Suppressor macrophage treated with lipopolysaccharide for 4 hours (primary cell): ENCODE data around the gene BRAT1.

Source experiments
- DNase-seq: peaks from one replicate; pipeline ENCODE4 v3.0.0-alpha.2; 2020

The BRAT1 gene

GRCh38 chr7:2522780-2523433, 32.4 kb downstream of the BRAT1 start:
- DNase-seq: no peak

DNA sequence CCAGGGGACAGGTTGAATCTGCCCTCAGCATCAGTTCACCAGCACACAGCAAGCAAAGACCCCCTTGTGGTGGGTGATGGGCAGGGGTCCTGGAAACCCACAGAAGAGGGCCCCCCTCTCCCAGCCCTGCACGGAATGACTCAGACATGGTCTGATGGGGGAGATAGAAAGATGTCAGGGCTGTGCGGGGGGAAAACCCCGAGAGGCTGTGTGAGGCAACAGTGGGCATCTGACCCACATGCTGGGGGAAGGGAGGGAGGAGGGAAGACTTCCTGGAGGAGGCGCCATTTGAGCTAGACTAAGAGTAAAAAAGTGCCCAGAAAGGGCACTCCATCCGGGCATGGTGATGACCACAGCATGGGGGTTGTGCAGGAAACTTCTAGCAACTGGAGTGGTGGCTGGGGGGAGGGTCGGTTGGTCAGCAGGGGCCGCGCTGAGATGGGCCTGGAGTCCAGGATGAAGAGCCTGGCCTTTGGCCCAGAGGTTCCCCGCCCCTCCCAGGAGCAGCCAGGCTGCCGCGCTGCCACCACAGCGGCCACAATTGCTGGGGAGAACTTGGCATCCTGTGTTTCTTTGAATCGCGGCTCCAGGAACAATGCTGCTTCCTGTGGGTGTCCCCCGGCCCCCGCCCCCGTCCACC, 33.3 kb downstream of the BRAT1 start:
- peak; percentile 90 for DNase-seq

- no peak for DNase-seq
Measured at GRCh38 chr7:2521341-2521745, 34.0 kb downstream of the BRAT1 start.

DNA sequence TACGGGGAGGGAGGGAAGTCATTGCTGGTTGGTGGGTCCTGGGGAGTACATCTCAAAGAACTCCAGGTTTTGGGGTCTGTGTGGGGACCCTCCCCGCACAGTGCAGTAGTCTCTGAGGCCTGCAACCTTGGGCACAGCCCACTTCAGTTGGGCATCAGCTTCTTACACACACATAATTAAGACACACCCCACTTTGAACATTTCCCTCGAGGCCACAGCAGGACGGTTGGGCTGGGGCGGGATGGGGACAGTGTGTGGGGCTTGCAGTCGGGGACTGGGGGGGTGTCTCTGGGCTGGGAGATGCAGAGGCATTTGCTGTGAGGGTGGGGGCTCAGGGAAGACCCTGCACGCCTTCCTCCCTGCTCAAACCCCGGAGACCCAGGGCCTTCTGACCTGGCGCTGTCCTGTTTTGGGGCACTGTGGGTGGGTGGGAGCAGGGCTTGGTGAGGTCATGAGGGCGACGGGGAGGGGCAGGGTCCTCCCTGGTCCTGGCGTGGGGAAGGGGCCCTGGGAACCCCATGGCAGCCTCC, 34.5 kb downstream of the BRAT1 start:
- peak; percentile 39 for DNase-seq

DNA sequence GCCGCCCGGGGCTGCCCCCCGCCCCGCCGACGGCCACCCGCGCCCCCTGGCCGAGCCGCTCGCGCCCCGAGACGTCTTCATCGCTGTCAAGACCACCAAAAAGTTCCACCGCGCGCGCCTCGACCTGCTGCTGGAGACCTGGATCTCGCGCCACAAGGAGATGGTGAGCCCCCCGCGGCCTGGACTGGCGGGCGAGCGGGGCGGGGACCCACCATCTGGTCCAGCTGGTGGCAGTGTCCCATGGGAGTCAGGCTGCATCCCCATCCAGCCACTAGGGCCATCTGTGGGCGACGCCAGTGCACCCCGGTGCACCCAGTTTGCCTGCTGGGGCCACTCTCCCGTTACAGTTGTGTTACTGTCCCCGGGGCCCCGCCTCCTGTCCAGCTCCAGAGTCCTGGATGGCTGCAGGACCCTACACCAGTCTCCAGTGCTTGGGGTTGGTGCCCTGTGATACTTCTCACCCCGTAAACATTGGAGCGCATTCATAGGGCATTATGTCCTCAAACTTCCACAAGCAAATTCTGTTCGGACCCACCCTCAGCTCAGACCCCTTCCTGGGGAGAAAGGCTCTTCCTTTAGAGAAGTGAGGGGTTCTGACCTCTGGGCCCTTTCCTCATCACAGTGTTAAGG, 35.1 kb downstream of the BRAT1 start:
- peak; percentile 46 for DNase-seq

GRCh38 chr7:2519119-2519930, 36.0 kb downstream of the BRAT1 start, which contains the start of gene LFNG:
TSS of gene LFNG (plus strand) at chr7:2519774. CDS start at chr7:2519862, 88 bp downstream.
- peak; percentile 95 for DNase-seq

- no peak for DNase-seq
Measured at GRCh38 chr7:2518737-2519118, 36.6 kb downstream of the BRAT1 start.

DNA sequence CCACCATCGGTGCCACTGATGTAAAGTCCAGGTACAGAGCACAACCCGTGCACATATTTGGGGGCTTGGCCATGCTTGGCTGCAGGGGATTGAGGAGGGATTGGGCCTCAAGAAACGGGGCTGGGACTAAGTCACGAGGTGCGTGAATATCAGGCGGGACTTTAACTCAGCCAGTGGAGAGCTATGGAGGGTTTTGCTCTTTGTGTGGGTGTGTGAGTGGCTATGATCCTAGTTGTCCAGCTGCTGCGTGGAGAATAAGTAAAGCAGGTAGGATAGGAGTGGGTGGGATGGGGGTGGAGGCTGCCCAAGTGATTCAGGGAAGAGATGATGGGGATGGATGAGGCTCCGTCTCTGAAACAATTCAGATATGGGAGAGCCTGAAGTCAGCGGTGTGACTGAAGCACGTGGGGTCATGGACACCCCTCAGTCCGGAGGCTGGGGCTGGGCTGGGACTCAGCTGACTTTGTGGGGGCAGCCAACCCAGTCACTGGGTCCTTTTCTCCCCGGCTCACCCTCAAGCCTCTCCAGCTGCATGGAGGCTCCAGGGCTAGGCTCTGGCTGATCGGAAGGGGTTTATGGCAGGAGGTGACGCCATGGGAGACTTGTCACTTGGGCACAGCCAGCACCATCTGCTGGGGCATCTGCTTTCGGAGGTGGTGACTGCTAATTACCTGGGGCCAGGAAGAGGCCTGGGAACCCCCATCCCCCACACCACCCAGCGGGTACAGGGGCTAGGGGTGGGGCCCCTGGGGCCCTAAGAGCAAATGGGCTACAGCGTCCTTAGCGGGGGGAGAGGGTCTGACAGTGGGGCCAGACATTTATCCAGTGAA, 37.4 kb downstream of the BRAT1 start:
- no peak for DNase-seq

DNA sequence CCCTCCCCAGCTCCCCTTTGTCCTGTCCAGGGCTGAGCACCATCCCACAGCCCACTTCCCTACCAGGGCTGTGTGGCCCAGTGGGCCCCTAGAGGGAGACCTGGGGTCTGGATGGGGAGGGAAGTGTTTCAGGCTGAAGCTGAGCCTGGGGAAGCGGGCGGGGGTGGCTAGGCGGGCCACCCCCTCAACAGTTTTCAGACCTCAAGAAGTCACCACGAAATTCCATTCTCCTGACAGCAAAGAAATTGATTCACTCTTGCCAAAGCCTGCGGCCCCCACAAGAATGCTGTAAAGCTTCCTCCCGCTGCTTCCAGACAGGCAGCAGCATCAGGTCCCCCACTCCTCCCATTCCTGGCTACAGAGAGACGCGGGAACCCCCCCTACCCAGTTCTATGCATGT, 38.3 kb downstream of the BRAT1 start:
- DNase-seq: no peak

DNA sequence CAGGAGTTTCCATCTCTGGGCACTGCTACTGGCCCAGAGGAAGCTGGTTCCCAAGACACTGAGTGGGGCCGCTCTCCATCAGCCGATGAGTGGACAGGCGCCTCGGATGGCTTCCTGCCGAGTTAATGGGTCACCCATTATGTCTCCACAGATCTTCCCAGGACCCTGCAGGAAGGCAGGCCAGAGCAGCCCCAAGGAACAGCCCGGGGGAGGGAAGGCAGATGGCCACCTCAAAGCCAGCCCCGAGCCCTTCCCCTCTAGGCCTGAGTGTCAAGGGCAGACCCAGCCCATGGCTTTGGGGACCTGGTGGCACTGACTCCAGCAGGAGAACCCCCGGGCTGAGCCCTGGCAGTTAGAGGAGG, 39.1 kb downstream of the BRAT1 start:
- DNase-seq: no peak

DNA sequence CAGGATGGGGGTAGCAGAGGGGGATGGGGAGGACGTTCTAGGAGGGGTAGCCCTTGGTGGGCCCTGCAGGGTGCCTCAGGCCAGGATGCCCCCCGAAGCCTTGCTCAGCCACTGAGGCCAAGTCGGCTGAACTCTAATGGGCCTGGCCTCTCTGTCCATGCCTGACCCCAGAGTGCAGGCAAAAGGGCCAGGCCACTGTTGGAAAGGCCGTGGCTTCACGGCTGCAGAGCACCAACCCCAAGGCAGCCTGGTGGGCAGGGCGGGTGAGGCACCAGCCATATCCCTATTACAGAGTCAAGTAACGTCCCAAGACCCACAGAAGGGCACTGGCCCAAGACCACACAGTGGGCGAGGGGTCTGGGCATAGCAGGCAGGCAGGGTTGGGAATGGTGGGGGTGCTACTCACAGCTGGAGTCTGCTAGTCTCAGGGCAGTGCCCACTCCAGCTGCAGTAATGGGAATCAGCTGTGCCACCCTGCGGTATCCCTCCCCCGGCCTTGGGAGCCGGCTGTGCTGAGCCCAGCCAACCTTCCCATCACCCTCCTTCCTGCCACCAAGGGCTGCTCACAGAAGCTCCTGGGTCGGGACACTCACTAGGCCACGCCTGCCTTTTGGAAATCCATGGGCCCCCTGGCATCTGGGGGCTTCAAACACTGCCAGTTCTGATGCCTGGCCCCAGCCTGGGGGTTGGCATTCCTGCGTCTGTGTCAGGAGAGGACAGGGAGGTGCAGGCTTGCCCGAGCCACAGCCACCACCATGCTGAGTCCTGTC, 39.7 kb downstream of the BRAT1 start:
- DNase-seq: no peak

DNA sequence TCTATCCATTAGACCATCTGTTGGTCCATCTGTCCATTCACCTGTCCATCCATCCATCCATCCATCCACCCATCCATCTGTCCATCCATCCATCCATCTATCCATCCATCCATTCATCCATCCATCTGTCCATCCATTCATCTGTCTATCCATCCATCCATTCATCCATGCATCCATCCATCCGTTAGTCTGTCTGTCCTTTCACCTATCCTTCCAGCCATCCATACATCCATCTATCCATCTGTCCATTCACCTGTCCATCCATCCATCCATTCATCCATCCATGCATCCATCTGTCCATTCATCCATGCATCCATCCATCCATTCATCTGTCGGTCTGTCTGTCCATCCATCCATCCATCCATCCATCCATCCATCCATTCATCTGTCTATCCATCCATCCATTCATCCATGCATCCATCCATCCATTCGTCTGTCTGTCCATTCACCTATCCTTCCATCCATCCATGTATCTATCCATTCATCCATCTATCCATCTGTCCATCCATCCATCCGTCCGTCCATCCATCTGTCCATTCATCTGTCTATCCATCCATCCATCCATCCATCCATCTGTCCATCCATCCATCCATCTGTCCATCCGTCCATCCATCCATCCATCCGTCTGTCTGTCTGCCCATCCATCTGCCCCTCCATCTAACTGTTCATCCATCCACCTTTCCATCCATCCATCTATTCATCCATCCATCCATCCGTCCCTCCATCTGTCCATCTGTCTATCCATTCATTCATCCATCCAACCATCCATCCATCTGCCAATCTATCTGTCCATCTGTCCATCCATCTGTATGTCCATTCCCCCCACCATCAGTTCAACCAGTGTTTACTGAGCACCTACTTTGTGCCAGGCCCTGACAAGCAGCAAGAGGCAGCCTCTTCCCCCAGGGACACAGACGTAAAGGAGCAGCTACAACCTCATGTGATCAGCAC, 40.6 kb downstream of the BRAT1 start:
- no peak for DNase-seq

- DNase-seq: no peak
Measured at GRCh38 chr7:2513702-2514101, 41.6 kb downstream of the BRAT1 start.

- no peak for DNase-seq
Measured at GRCh38 chr7:2512713-2513112, 42.6 kb downstream of the BRAT1 start.

GRCh38 chr7:2512179-2512661, 43.1 kb downstream of the BRAT1 start:
- peak; percentile 25 for DNase-seq

- no peak for DNase-seq
Measured at GRCh38 chr7:2511769-2512168, 43.6 kb downstream of the BRAT1 start.

DNA sequence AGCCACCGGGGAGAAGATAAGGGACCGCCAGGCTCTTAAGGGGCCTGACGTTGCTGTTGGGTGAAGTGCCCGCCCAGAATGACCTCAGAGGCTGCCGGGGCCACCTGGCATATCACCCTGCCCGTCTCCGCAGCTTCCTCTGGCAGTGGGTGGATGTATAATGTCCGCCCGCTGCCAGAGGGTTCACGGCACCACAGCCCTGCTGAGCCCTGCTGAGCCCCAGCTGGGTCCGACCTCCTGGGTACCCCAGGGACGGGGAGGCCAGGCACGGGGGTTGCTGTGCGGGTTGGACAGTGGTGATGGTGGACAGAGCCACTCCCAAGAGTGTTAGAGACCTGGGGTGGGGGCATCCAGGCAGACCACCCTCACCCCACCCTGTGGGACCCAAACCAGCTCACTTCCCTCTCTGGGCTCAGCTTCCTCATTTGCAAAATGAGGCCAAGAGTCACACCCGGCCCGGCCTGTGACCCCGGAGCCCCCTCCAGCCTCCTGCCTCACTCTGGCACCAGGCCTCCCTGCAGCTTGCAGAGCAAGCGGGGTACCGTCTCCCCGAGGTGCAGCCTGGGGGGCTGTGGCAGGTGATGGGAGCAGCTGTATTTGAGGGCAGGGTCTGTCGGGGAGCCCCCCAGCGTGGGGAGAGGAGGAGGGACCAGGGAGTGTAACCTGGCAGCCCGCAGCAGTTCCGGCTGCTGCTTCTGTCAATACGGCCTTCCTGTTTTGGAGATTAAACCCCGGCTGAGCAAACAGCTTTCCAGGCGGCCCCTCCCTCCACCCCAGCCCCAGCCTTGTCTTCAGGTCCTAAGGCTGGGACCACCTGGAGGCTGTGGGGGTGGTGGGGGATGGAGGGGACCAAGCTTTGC, 44.2 kb downstream of the BRAT1 start:
- peak; percentile 53 for DNase-seq

DNA sequence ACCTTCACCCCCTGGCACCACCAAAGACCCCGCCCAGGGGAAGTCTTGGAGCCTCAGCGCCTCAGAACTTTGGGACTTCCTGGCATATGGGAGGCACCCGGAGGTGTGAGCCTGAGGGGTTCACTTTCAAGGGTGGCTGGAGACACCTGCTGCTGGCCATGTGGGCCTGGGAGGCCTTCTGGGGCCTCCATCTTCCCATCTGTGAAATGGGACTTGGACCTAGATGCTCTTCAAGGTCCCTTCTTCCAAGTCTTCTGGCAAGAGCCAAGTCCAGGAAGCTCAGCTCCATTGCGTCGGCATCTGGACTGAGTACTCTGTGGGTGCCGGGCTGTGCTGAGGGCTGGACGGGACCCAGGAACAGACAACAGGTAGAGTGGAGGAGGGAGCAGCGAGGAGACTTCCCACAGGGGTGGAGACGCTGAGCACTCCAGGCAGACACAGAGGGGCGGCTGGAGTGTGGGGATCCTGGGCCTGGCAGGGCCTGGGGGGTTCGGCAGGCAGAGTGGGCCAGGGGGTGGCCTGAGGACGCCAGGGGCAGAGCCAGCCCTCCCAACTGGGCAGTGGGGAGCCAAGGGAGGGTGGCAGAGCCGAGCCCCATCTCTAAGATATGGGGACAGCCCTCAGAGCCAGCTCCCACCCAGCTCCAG, 45.1 kb downstream of the BRAT1 start:
- no peak for DNase-seq
